Gastrocnemius medialis (tissue), 4 donors: ENCODE data around the gene PIGL. TPM values are rescaled to one million over a fixed set of nuclear protein-coding genes. Genes with fewer than 3 reads are reported as not detected.

Experiments
- ATAC-seq, 2 donors: fragments of 150-250 bp; one replicate each; pipeline ENCODE4 v1.9.1; 2016
- DNase-seq, 2 donors: peaks; one replicate each; pipeline ENCODE4 v3.0.0-alpha.2; 2019
- H3K27ac ChIP-seq, 4 donors: fragments of 200-600 bp; sonication (generic); 1 replicate in 1 of 4; 2 replicates in 3 of 4; pipeline ENCODE4 v1.5.1; 2016 to 2018; ENCODE audit warnings: mild to moderate bottlenecking in 2 of 4, moderate library complexity in 1 of 4
- H3K27me3 ChIP-seq, 3 donors: fragments of 200-600 bp; sonication (generic) in 2 of 3; 1 replicate in 1 of 3; 2 replicates in 2 of 3; pipeline versions ENCODE4 v1.5.1 to v1.6.0; 2016 to 2019; ENCODE audit warnings: mild to moderate bottlenecking in 1 of 3, moderate library complexity in 1 of 3
- H3K36me3 ChIP-seq, 2 donors: fragments of 200-600 bp; sonication (generic) in 1 of 2; one replicate each; pipeline ENCODE4 v1.5.1; 2017 to 2018
- H3K4me1 ChIP-seq, 2 donors: fragments of 200-600 bp; sonication (generic) in 1 of 2; one replicate each; pipeline ENCODE4 v1.5.1; 2016 to 2017; ENCODE audit warnings: mild to moderate bottlenecking in 2 of 2
- H3K4me3 ChIP-seq, 4 donors: fragments of 200-600 bp; sonication (generic) in 3 of 4; 1 replicate in 1 of 4; 2 replicates in 3 of 4; pipeline ENCODE4 v1.5.1; 2016 to 2019; ENCODE audit warnings: mild to moderate bottlenecking in 2 of 4
- H3K9me3 ChIP-seq, 3 donors: fragments of 200-600 bp; sonication (generic) in 2 of 3; 1 replicate in 1 of 3; 2 replicates in 2 of 3; pipeline ENCODE4 v1.5.1; 2016 to 2019
- CTCF ChIP-seq, 5 experiments: fragments of 450-650 bp in 3 of 5; fragments of 200-600 bp in 2 of 5; sonication (generic) in 2 of 5; IDR thresholded peaks in 4 of 5; conservative IDR thresholded peaks in 1 of 5; 1 replicate in 4 of 5; 2 replicates in 1 of 5; pipeline ENCODE4 v1.5.1; 2016 to 2019; ENCODE audit warnings: antibody characterized with exemption in 5 of 5, mild to moderate bottlenecking in 3 of 5, moderate library complexity in 3 of 5
- POLR2A ChIP-seq, 2 donors: fragments of 450-650 bp; IDR thresholded peaks; one replicate each; pipeline ENCODE4 v1.6.1; 2017; ENCODE audit warnings: antibody characterized with exemption in 2 of 2, mild to moderate bottlenecking in 2 of 2, moderate library complexity in 2 of 2
- in situ Hi-C, 4 donors: fragments of 200-750 bp; cut with MboI; loops; one replicate each; pipeline versions ENCODE4 v1.15.0 to v1.8.0; 2017; ENCODE audit warnings: low sequenced_read_pairs in 4 of 4
- intact Hi-C: fragments of 100-400 bp; cut with DNase I; formaldehyde crosslinking; loops from one replicate; pipeline ENCODE4 v1.15.1; 2023; ENCODE audit warnings: low total_unique reads
- total RNA-seq, 4 donors: library from RNA; depleted of rRNA; stranded (reverse); fragments of >200 nt; gene quantifications; one replicate each; pipeline versions ENCODE4 v1.1.0 to v1.2.3, GENCODE V29; 2016

The PIGL gene
- total RNA-seq, 4 donors from 2014 or later: 6.2 to 7.4 (median 7.0) TPM

- intact Hi-C loops: no loop called here
These were observed 112.0 kb downstream of the PIGL start for GRCh38 chr17:16328997-16329396.

GRCh38 chr17:16329519-16330271, 112.7 kb downstream of the PIGL start:
- DNase-seq (no peak), ATAC-seq (no peak)
- Histone ChIP-seq H3K27ac (no peak overlapping the region), H3K4me1 (no peaks in the 10 kb centered on the region), H3K9me3 (no peaks in the 10 kb centered on the region), H3K4me3 (no peak overlapping the region), H3K36me3 (peaks cover 0 to 23% of the 10 kb centered on the region in 2 donors), H3K27me3 (no peaks in the 10 kb centered on the region)
- TF ChIP-seq POLR2A (IDR thresholded peaks at IDR 0.05) (no peak), CTCF (IDR thresholded peaks at IDR 0.05 in 4 of 5, conservative IDR thresholded peaks at IDR 0.05 in 1 of 5) (no peak)
- intact Hi-C loops: no loop called here
- in situ Hi-C loops: no loop called here

More at GRCh38 chr17:16328997-16329396, 112.0 kb downstream of the PIGL start:
- DNase-seq (no peak), ATAC-seq (no peak)
- Histone ChIP-seq H3K36me3 (peaks cover 0 to 23% of the 10 kb centered on the region in 2 donors), H3K4me3 (no peak overlapping the region), H3K9me3 (no peaks in the 10 kb centered on the region), H3K27me3 (no peaks in the 10 kb centered on the region), H3K4me1 (no peaks in the 10 kb centered on the region), H3K27ac (no peak overlapping the region)
- TF ChIP-seq CTCF (IDR thresholded peaks at IDR 0.05 in 4 of 5, conservative IDR thresholded peaks at IDR 0.05 in 1 of 5) (no peak), POLR2A (IDR thresholded peaks at IDR 0.05) (no peak)
- in situ Hi-C loops: no loop called here

GRCh38 chr17:16338391-16338790, 121.4 kb downstream of the PIGL start:
- Histone ChIP-seq H3K4me1 (peaks cover 0 to 3% of the 10 kb centered on the region in 2 donors), H3K27ac (no peak overlapping the region), H3K9me3 (no peaks in the 10 kb centered on the region), H3K27me3 (no peaks in the 10 kb centered on the region), H3K4me3 (no peak overlapping the region), H3K36me3 (peaks cover 0 to 4% of the 10 kb centered on the region in 2 donors)
- intact Hi-C loops: no loop called here
- DNase-seq (no peak), ATAC-seq (no peak)
- TF ChIP-seq CTCF (IDR thresholded peaks at IDR 0.05 in 4 of 5, conservative IDR thresholded peaks at IDR 0.05 in 1 of 5): no peak
- no peak for TF ChIP-seq POLR2A (IDR thresholded peaks at IDR 0.05)
- in situ Hi-C loops: no loop called here

- DNase-seq (no peak), ATAC-seq (no peak)
- H3K36me3 ChIP-seq: peaks cover 0 to 14% of the 10 kb centered on the region in 2 donors
- no peak for TF ChIP-seq CTCF (IDR thresholded peaks at IDR 0.05 in 4 of 5, conservative IDR thresholded peaks at IDR 0.05 in 1 of 5)
- no peak for TF ChIP-seq POLR2A (IDR thresholded peaks at IDR 0.05)
- no peaks in the 10 kb centered on the region for H3K9me3 ChIP-seq
- peaks cover 0 to 3% of the 10 kb centered on the region in 2 donors for H3K4me1 ChIP-seq
- in situ Hi-C loops (no loop called here), intact Hi-C loops (no loop called here)
- H3K4me3 ChIP-seq: no peak overlapping the region
- no peaks in the 10 kb centered on the region for H3K27me3 ChIP-seq
- no peak overlapping the region for H3K27ac ChIP-seq
These were observed 122.4 kb downstream of the PIGL start for GRCh38 chr17:16339402-16339801.
